Endothelial cell of umbilical vein (primary cell): Measurements from ENCODE around the gene CMPK2. TPM values are rescaled to one million over a fixed set of nuclear protein-coding genes. Genes with fewer than 3 reads are reported as not detected.

ENCODE experiments used
- BruUV-seq: library from RNA; stranded (reverse); fragments of 400-500 nt; replicated peaks from 2 replicates; lab custom pipeline; 2021; lab: Mats Ljungman, UMichigan
- CTCF ChIA-PET: fragments of 300-600, 350-600 bp; sonication (Branson Sonifier 250); formaldehyde crosslinking; loops from one replicate; lab custom pipeline; 2021; ENCODE audit warnings: antibody characterized with exemption, inconsistent platforms; lab: Charles Lee
- POLR2A ChIA-PET: fragments of 300-600, 350-600 bp; sonication (Branson Sonifier 250); formaldehyde crosslinking; loops from one replicate; lab custom pipeline; 2021; ENCODE audit warnings: antibody characterized with exemption, inconsistent platforms; lab: Charles Lee
- DNase-seq: peaks from one replicate; pipeline ENCODE4 v3.0.0-alpha.2; 2011; ENCODE audit warnings: low read depth, low spot score
- FAIRE-seq: peaks from 2 replicates; lab custom pipeline; 2011; peaks lifted over from hg19 to GRCh38; lab: Jason Lieb, UNC
- H2AFZ ChIP-seq: 2 replicates; pipeline ENCODE4 v1.6.0; 2012; ENCODE audit warnings: low read depth, low read length, control low read depth, inconsistent platforms
- H3K27ac ChIP-seq: 2 replicates; pipeline ENCODE4 v1.5.1; 2011; ENCODE audit warnings: low read depth, mild to moderate bottlenecking, control low read depth, low read length, moderate library complexity; ENCODE audit not compliant: insufficient read depth
- H3K27me3 ChIP-seq, 2 experiments: 2 replicates each; pipeline versions ENCODE4 v1.6.0 to v1.6.1; 2011; ENCODE audit warnings: low read length in 2 of 2, mixed read lengths in 1 of 2; ENCODE audit not compliant: control insufficient read depth in 2 of 2, insufficient read depth in 2 of 2
- H3K36me3 ChIP-seq, 2 experiments: 2 replicates in 1 of 2; 3 replicates in 1 of 2; pipeline ENCODE4 v1.5.1; 2011; ENCODE audit warnings: low read length in 2 of 2, mild to moderate bottlenecking in 1 of 2, moderate library complexity in 1 of 2; ENCODE audit not compliant: control insufficient read depth in 2 of 2, insufficient read depth in 2 of 2; ENCODE audit errors: extremely low read depth in 1 of 2
- H3K4me1 ChIP-seq: 3 replicates; pipeline ENCODE4 v1.5.1; 2011; ENCODE audit warnings: mild to moderate bottlenecking, low read length; ENCODE audit not compliant: control insufficient read depth, insufficient read depth; ENCODE audit errors: extremely low read depth
- H3K4me2 ChIP-seq: 2 replicates; pipeline ENCODE4 v1.6.1; 2011; ENCODE audit warnings: low read length, control low read depth, mixed read lengths; ENCODE audit not compliant: insufficient read depth
- H3K4me3 ChIP-seq, 3 experiments: fragments of 200-600 bp in 1 of 3; sonication (generic), shearing (Covaris generic) in 1 of 3; replicated peaks in 1 of 3; 2 replicates each; pipeline ENCODE4 v1.5.1; 2011 to 2016; ENCODE audit warnings: control low read depth in 3 of 3, low read length in 3 of 3, mild to moderate bottlenecking in 2 of 3, inconsistent platforms in 1 of 3, low read depth in 1 of 3, moderate library complexity in 1 of 3; ENCODE audit not compliant: insufficient read depth in 1 of 3
- H3K79me2 ChIP-seq: 2 replicates; pipeline ENCODE4 v1.6.0; 2012; ENCODE audit warnings: low read length, inconsistent platforms; ENCODE audit not compliant: control insufficient read depth, insufficient read depth
- H3K9ac ChIP-seq: replicated peaks from 2 replicates; pipeline ENCODE3; 2011; ENCODE audit warnings: low read length, control low read depth; ENCODE audit not compliant: insufficient read depth; ENCODE audit errors: extremely low read depth
- H3K9me1 ChIP-seq: replicated peaks from 3 replicates; pipeline ENCODE4 v1.6.0; 2011; ENCODE audit warnings: mild to moderate bottlenecking, low read length; ENCODE audit not compliant: control insufficient read depth, insufficient read depth; ENCODE audit errors: extremely low read depth
- H3K9me3 ChIP-seq: replicated peaks from 2 replicates; pipeline ENCODE4 v1.5.1; 2012; ENCODE audit warnings: low read length, inconsistent platforms; ENCODE audit not compliant: control insufficient read depth, insufficient read depth
- H4K20me1 ChIP-seq: replicated peaks from 2 replicates; pipeline ENCODE3; 2011; ENCODE audit warnings: mild to moderate bottlenecking, low read length; ENCODE audit not compliant: control insufficient read depth, insufficient read depth; ENCODE audit errors: extremely low read depth
- CTCF ChIP-seq, 2 donors: IDR thresholded peaks; 1 replicate in 1 of 2; 2 replicates in 1 of 2; pipeline ENCODE4 v1.5.1; 2011; ENCODE audit warnings: low read length in 2 of 2, mild to moderate bottlenecking in 2 of 2, moderate library complexity in 2 of 2, control low read depth in 1 of 2, inconsistent platforms in 1 of 2, low read depth in 1 of 2; ENCODE audit not compliant: insufficient read depth in 1 of 2; ENCODE audit errors: extremely low read depth in 1 of 2
- EZH2 ChIP-seq: IDR thresholded peaks from 2 replicates; pipeline ENCODE4 v1.6.1; 2012; ENCODE audit warnings: borderline replicate concordance, low read depth, mild to moderate bottlenecking, moderate library complexity, low read length, inconsistent platforms; ENCODE audit not compliant: severe bottlenecking
- FOS ChIP-seq: IDR thresholded peaks from 2 replicates; pipeline ENCODE4 v1.6.1; 2011; ENCODE audit warnings: mild to moderate bottlenecking, low read length, moderate library complexity, borderline replicate concordance; ENCODE audit not compliant: insufficient read depth
- GATA2 ChIP-seq: IDR thresholded peaks from 2 replicates; pipeline ENCODE4 v1.7.0; 2011; ENCODE audit warnings: low read depth, mild to moderate bottlenecking, moderate library complexity, mixed read lengths, low read length; ENCODE audit not compliant: insufficient read length, insufficient read depth
- JUN ChIP-seq: IDR thresholded peaks from 2 replicates; pipeline ENCODE4 v1.6.1; 2011; ENCODE audit warnings: borderline replicate concordance, low read depth; ENCODE audit not compliant: insufficient read length, insufficient read depth
- MYC ChIP-seq: IDR thresholded peaks from one replicate; pipeline ENCODE4 v1.6.1; 2011; ENCODE audit warnings: mild to moderate bottlenecking, low read depth, low read length
- POLR2A ChIP-seq: IDR thresholded peaks from 2 replicates; pipeline ENCODE4 v1.6.1; 2012; ENCODE audit warnings: low read depth, mild to moderate bottlenecking, control low read depth, low read length
- POLR2AphosphoS5 ChIP-seq: IDR thresholded peaks from 2 replicates; pipeline ENCODE4 v1.6.1; 2012; ENCODE audit warnings: low read depth, mild to moderate bottlenecking, control low read depth, low read length, moderate library complexity; ENCODE audit not compliant: insufficient read depth
- dilution Hi-C: fragments of 300-500 bp; cut with MboI; formaldehyde crosslinking; loops from one replicate; pipeline ENCODE4 v1.15.0; 2019; ENCODE audit warnings: low sequenced_read_pairs; ENCODE audit not compliant: extremely low pct_ligation_motif_present
- intact Hi-C: fragments of 100-400 bp; cut with micrococcal nuclease; formaldehyde crosslinking; loops from one replicate; pipeline ENCODE4 v1.10.0; 2022
- polyA plus RNA-seq, 4 experiments: library from polyadenylated mRNA; depleted of rRNA in 3 of 4; stranded (reverse) in 3 of 4; unstranded in 1 of 4; fragments of >200 nt; gene quantifications; 2 replicates each; pipeline versions ENCODE4 v1.2.1 to v1.2.3, GENCODE V29; 2011 to 2012; ENCODE audit warnings: missing spikeins in 1 of 4
- total RNA-seq: library from RNA; stranded (reverse); gene quantifications from 2 replicates; pipeline ENCODE4 v1.2.3, GENCODE V29; 2021
- TF ChIP-seq, protein P1 (sequence below): IDR thresholded peaks from 2 replicates; pipeline ENCODE4 v1.6.1; 2011; ENCODE audit not compliant: insufficient read depth, insufficient read length

CMPK2 gene
- total and polyA plus RNA-seq, 2 donors (not counting 3 experiments of a cell fraction or from before 2014, with no cell fraction given), result 0.15 to 0.69 TPM

GRCh38 chr2:6881516-6881915 is 15.8 kb upstream of the CMPK2 start:
- Histone ChIP-seq H3K79me2 (no peaks in the 10 kb centered on the region), H2AFZ (no peak overlapping the region), H3K36me3 (no peaks in the 10 kb centered on the region), H4K20me1 (no peaks in the 10 kb centered on the region), H3K4me3 (no peak overlapping the region), H3K27ac (no peak overlapping the region), H3K4me2 (no peak overlapping the region), H3K9me3 (no peaks in the 10 kb centered on the region), H3K9me1 (no peaks in the 10 kb centered on the region), H3K4me1 (no peaks in the 10 kb centered on the region), H3K9ac (no peak overlapping the region), H3K27me3 (peaks cover 2 to 7% of the 10 kb centered on the region in 2 experiments)
- POLR2A ChIA-PET, result no interaction called here
- no TSS peak for BruUV-seq
- CTCF ChIA-PET, result no interaction called here
- intact Hi-C loops, result no loop called here
- DNase-seq, result no peak
- FAIRE-seq, result no peak
- no peak for TF ChIP-seq POLR2AphosphoS5
- no peak for TF ChIP-seq JUN
- TF ChIP-seq EZH2, result no peak
- no peak for TF ChIP-seq POLR2A
- TF ChIP-seq GATA2, result no peak
- no peak for TF ChIP-seq MYC
- TF ChIP-seq FOS, result no peak
- TF ChIP-seq CTCF (IDR thresholded peaks at IDR 0.05; ENCODE audit: extremely low read depth in 1 of 2, insufficient read depth in 1 of 2, low read depth in 1 of 2, low read length in 2 of 2), result no peak
- TF ChIP-seq, protein P1, sequence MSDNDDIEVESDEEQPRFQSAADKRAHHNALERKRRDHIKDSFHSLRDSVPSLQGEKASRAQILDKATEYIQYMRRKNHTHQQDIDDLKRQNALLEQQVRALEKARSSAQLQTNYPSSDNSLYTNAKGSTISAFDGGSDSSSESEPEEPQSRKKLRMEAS, result no peak
- dilution Hi-C loops, result no loop called here
